Stimulated activated CD8-positive, alpha-beta memory T cell treated with anti-CD3 and anti-CD28 coated beads, Interleukin-15, amount 100 ng/mL, for 4 hours (primary cell): ENCODE measurements around the gene PCP4L1.

Source experiments
- DNase-seq, 2 donors: peaks; one replicate each; pipeline ENCODE4 v3.0.0-alpha.2; 2020; ENCODE audit warnings: low read depth in 2 of 2

Gene PCP4L1

DNA sequence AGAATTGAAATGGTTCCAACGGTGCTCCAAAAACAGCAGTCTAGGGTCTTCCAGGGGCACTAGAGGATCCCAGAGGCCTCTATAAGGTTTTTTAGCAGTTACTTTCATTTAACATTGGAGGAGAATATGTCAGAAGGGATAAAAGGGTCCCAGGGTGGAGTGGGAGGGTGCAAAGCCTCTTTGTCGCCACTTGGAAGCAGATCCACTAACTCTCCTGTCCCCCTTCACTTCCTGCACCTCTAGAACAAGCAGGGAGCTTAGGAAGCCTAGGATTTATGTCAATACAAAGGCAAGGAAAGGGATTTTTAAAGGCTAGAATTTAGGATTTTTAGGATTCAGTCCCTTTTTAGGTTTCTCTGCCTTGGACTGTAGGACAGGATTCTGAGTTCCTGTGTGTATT lies 8.3 kb downstream of the PCP4L1 start:
- no peak for DNase-seq

- no peak for DNase-seq
Measured at GRCh38 chr1:161267321-161267720, 8.8 kb downstream of the PCP4L1 start.

GRCh38 chr1:161273402-161273801 lies 14.9 kb downstream of the PCP4L1 start:
- DNase-seq = no peak

GRCh38 chr1:161274874-161275273 lies 16.3 kb downstream of the PCP4L1 start:
- DNase-seq = no peak

- no peak for DNase-seq
Measured at GRCh38 chr1:161282991-161283390, 24.4 kb downstream of the PCP4L1 start.

GRCh38 chr1:161285113-161285512 lies 26.6 kb downstream of the PCP4L1 start:
- DNase-seq = no peak

DNA sequence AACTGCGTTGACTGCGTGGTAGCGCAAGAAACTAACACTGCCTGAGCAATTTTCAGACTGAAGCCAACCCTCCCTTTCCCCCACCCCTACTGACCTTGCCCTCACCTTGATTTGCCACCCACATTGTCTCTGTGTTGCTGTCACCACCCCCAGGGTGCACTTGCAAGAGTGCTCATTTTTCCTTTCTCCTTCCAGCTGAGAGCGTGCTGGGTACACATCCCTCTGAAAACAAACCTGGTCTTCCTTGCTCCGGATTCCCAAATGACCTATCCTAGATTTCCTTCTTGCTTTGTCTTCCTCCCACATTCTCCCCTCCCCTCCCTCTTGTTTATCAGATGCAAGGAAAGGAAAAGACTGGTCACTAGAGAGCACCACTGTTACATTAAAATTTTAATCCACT lies 27.0 kb downstream of the PCP4L1 start:
- DNase-seq = no peak

DNA sequence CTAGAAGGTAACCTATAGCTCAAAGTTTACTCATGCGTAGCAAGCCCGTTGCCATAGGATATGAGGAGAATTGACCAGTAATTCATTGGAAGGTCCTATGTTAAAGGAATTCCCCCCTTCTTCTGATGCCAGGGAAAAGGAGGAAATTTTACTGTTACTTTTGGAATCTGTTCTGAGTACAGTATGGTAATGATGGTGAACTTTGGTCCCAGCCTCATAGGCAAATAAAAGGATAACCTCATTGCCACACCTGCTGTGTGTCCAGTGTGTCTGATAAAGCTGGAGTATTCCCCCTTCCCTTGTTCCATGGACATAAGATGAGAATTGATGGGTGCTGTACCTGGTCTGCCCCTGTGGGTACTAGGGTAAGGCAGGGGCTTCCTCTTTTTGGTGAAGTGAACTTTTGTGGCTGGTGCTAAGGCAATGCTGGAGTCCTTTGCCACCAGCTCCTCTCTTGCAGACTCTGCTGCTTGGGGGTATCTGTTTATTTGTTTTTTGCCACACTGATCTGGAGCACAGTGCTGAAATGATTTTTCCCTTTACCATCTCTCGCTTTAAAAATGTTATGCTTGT lies 29.0 kb downstream of the PCP4L1 start:
- no peak for DNase-seq

- no peak for DNase-seq
Measured at GRCh38 chr1:161290779-161291178, 32.2 kb downstream of the PCP4L1 start.

- DNase-seq = no peak
Measured at GRCh38 chr1:161297415-161297814, 38.9 kb downstream of the PCP4L1 start.

GRCh38 chr1:161298116-161298515 lies 39.6 kb downstream of the PCP4L1 start:
- DNase-seq = no peak

DNA sequence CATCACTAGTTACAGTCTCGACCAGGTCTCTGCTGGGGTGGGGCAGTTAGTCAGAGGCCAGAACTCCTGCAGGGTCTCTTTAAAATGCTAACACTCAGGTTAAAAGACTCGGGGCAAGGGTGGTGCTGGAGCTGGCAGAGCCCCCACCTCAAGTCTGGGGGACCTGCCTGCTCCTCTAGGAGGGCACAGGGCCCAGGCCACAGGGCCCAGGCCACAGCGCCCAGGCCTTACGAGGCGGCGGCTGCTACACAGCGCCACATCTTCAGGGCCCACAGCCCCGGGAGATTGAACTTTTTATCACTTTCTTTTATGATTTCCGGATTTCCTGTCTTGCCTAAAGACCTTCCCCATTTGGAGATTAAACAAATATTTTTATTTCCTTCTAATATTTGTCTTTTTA lies 40.8 kb downstream of the PCP4L1 start:
- no peak for DNase-seq

GRCh38 chr1:161300478-161300877 lies 41.9 kb downstream of the PCP4L1 start:
- no peak for DNase-seq

- DNase-seq = no peak
Measured at GRCh38 chr1:161304927-161305866, 46.7 kb downstream of the PCP4L1 start.

- peak; percentile 69 to 71 for DNase-seq
Measured at GRCh38 chr1:161305867-161306519, 47.4 kb downstream of the PCP4L1 start.

- no peak for DNase-seq
Measured at GRCh38 chr1:161307230-161307768, 48.8 kb downstream of the PCP4L1 start.

DNA sequence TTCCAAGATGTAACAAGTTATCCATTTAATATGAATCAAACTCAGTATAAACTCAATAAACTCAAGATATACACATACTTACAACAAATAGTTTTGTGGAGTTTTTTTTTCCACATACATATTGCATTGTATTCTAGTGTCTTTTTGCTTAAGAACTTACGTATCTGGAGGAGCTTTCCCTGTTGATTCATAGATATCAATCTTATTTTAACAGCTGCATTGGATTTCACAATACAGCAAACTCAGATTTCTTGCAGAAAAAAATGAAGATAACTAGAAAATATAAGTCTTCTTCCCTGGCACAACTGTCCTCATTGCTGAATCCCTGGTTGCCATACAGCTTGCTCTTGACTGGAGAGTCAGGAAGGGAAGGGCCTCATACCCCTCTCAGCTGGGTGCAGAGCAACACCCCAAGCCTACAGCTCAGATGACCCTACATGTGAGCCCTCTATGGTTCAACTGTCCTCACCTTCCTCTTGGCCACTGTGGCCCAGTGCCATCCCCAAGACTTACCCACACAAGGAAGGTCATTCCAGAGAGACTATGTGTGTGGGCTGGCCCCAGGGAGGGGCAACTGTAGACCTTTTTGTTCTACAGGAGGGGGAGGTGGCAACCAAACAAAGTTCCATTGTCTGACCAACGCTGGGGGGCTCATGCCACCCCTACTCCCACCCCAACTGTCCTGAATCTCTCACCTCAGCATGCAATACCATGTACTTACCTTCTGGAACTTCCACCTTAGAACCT lies 49.5 kb downstream of the PCP4L1 start:
- DNase-seq = no peak

DNA sequence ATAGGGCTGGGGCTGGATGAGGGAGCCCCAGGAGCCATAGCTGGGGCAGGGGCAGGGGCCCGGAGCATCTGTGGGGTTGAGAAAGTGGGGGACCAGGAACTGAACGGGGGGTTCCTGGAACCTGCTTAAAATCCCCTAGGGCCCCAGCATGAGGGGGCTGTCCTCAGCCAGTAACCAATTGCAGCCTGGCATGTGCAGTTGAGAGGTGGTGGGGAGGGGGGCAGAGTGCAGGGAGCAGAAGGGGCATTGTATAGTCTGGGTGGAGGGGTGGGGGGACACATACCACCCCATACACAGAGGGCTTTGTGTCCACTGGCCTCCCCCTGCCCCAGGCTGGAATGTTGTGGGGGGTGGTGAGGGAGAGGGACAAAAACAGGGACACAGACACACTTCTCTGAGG lies 51.3 kb downstream of the PCP4L1 start, which contains the start of gene MPZ:
Gene MPZ, minus strand, starts transcription at position 101 of the 400 bp plus-strand sequence. Its CDS starts 63 bp downstream, at position 38.
- DNase-seq = no peak

DNA sequence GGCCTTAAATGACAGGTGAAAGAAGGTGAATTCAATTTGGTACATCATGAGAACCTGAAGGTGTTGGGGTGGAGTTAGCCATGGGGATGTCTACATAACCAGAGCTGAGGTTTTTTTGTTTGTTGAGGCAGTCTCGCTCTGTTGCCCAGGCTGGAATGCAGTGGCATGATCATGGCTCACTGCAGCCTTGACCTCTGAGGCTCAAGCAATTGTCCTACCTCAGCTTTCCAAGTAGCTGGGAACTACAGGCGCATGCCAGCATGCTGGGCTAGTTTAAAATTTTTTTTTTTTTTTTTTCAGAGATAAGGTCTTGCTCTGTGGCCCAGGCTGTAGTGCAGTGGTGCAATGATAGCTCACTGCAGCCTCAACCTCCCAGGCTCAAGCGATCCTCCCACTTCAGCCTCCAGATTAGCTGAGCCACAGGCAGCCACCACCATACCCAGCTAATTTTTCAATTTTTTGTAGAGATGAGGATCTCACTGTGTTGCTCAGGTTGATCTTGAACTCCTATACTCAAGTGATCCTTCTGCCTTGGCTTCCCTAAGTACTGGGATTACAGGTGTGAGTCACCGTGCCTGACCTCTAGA lies 53.1 kb downstream of the PCP4L1 start:
- DNase-seq = no peak

DNA sequence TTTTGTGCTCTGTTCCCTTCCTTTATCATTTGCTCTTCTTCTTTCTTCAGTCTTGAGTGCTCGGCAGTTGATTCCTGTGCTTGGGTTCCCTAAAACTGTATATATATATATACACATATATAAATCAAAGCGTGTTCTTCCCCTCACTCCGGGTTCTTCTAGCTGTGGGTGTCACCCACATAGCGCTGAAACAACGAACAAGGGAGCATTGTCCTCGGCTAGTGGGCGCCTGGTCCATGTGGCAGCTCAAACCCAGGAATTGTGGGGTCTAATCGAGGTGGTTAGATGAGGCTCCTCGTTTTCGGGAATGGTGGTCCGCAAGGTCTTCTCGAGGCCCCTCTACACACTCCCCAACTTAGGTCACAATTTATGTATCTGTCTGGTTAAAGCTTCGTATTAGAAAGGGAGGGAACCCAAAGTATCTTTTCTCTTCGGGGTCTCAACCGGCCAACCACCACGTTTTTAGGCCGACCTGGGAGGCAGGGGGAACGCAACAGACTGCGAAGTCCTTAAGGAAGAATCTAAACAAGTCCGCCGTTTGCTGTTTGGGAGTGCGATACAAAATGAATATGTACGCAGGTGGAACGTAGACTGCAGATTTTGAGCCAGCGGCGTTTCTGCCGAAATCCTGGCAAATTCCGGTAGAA lies 55.1 kb downstream of the PCP4L1 start:
- DNase-seq = no peak
